ENCODE measurements around the gene MED9. TPM values are rescaled to one million over a fixed set of nuclear protein-coding genes. Genes with fewer than 3 reads are reported as not detected.
"Not testable (repeated sequence)": the region's sequence is repeated elsewhere in the genome, so short reads cannot be mapped to it uniquely, and the experiment has no call there.

MED9 gene, protein sequence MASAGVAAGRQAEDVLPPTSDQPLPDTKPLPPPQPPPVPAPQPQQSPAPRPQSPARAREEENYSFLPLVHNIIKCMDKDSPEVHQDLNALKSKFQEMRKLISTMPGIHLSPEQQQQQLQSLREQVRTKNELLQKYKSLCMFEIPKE
- total RNA-seq = 10 to 100 TPM; 14.6 to 22.6 (median 17.4) TPM

DNA sequence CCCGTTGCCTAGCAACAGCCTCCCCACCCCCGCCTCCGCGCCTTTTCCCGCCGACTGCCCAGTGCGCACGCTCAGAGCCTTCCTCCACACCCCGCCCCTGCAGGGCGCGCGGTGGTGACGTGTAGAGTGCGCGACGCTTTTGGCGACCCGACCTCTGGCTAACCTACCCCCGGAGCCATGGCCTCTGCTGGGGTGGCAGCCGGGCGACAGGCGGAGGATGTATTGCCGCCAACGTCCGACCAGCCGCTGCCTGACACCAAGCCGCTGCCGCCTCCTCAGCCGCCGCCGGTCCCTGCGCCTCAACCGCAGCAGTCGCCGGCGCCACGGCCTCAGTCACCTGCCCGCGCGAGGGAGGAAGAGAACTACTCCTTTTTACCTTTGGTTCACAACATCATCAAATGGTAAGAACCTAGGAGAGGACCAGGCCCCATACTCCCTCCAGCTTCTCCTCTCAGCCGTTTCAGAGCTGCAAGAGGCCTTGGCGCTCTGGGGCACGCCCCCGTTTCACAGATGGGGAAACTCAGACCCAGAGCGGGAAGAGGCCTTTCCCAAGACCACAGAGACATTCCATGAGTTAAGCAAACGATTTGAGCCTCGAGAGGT, at the start of gene MED9:
Gene MED9 (plus strand): TSS at position 136 of the 603 bp plus-strand sequence. CDS start 42 bp downstream, at position 178.
- Histone ChIP-seq H3K4me1 (peaks cover 46% of the 10 kb centered on the region), H3K9me3 (no peaks in the 10 kb centered on the region), H3K27ac (peak within 1 kb of the TSS; percentile 87), H3K4me3 (peak within 1 kb of the TSS; percentile 96), H3K27me3 (no peaks in the 10 kb centered on the region), H3K36me3 (no peaks in the 10 kb centered on the region)
- TF ChIP-seq, protein P1, sequence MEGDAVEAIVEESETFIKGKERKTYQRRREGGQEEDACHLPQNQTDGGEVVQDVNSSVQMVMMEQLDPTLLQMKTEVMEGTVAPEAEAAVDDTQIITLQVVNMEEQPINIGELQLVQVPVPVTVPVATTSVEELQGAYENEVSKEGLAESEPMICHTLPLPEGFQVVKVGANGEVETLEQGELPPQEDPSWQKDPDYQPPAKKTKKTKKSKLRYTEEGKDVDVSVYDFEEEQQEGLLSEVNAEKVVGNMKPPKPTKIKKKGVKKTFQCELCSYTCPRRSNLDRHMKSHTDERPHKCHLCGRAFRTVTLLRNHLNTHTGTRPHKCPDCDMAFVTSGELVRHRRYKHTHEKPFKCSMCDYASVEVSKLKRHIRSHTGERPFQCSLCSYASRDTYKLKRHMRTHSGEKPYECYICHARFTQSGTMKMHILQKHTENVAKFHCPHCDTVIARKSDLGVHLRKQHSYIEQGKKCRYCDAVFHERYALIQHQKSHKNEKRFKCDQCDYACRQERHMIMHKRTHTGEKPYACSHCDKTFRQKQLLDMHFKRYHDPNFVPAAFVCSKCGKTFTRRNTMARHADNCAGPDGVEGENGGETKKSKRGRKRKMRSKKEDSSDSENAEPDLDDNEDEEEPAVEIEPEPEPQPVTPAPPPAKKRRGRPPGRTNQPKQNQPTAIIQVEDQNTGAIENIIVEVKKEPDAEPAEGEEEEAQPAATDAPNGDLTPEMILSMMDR (IDR thresholded peaks at IDR 0.05) = no peak
- TF ChIP-seq EP300 (IDR thresholded peaks at IDR 0.05) (no peak), POLR2AphosphoS5 (IDR thresholded peaks at IDR 0.05) (peak; percentile 8 to 90 (median 84)), POLR2A (IDR thresholded peaks at IDR 0.05) (peak in 1 of 2 donors; percentile 46)
- 0% methylated on average over 28 of the region's 47 CpGs for WGBS
- DNase-seq (ENCODE audit: low spot score in 2 of 2) = peak; percentile 96 to 97

- no peaks in the 10 kb centered on the region for H3K4me1 ChIP-seq
- WGBS = 92% methylated on average over 2 of the region's 2 CpGs
- no peaks in the 10 kb centered on the region for H3K27me3 ChIP-seq
- no peaks in the 10 kb centered on the region for H3K9me3 ChIP-seq
- no peak overlapping the region for H3K27ac ChIP-seq
- no peaks in the 10 kb centered on the region for H3K36me3 ChIP-seq
- no peak overlapping the region for H3K4me3 ChIP-seq
- DNase-seq (ENCODE audit: low spot score in 2 of 2) = no peak
- TF ChIP-seq EP300 (IDR thresholded peaks at IDR 0.05) = no peak
- TF ChIP-seq, protein P1 (IDR thresholded peaks at IDR 0.05) = no peak
- TF ChIP-seq POLR2A (IDR thresholded peaks at IDR 0.05) = no peak
- TF ChIP-seq POLR2AphosphoS5 (IDR thresholded peaks at IDR 0.05) = no peak
These were observed 47.6 kb upstream of the MED9 start for GRCh38 chr17:17429222-17429621.

DNA sequence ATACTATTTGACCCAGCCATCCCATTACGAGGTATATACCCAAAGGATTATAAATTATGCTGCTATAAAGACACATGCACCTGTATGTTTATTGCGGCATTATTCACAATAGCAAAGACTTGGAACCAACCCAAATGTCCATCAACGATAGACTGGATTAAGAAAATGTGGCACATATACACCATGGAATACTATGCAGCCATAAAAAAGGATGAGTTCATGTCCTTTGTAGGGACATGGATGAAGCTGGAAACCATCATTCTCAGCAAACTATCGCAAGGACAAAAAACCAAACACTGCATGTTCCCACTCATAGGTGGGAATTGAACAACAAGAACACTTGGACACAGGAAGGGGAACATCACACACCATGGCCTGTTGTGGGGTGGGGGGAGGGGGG, 45.9 kb upstream of the MED9 start:
- H3K27me3 ChIP-seq; H3K9me3 ChIP-seq; DNase-seq (ENCODE audit: low spot score in 2 of 2); H3K36me3 ChIP-seq; H3K27ac ChIP-seq; H3K4me3 ChIP-seq; H3K4me1 ChIP-seq: not testable (repeated sequence)
- 87% methylated on average over 3 of the region's 4 CpGs for WGBS

DNA sequence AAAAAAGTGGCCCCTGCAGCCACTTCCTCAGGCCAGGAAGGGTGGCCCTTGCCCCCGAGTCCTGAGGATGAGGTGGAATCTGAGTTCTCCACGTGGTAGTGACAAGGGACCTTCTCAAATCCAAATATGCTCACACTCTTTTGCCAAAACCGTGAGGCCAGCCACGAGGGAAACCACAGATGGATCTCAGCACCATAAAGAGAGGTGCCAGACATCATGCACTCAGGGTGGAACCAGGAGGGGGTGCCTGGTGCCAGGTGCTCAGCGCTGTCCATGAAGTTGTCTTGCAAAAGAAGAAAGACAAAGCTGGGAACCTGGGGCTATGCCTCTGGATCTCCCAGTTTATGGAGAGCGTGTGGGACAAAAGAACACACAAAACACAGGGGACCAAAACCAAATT, 45.2 kb upstream of the MED9 start:
- peak in 1 of 2 donors; percentile 46 for DNase-seq (ENCODE audit: low spot score in 2 of 2)
- no peak overlapping the region for H3K27ac ChIP-seq
- no peak for TF ChIP-seq EP300 (IDR thresholded peaks at IDR 0.05)
- no peak for TF ChIP-seq POLR2AphosphoS5 (IDR thresholded peaks at IDR 0.05)
- TF ChIP-seq POLR2A (IDR thresholded peaks at IDR 0.05) = no peak
- TF ChIP-seq, protein P1 (IDR thresholded peaks at IDR 0.05) = no peak
- no peaks in the 10 kb centered on the region for H3K27me3 ChIP-seq
- H3K36me3 ChIP-seq = no peaks in the 10 kb centered on the region
- H3K4me3 ChIP-seq = no peak overlapping the region
- WGBS = 56% methylated on average over 6 of the region's 6 CpGs
- no peaks in the 10 kb centered on the region for H3K9me3 ChIP-seq
- H3K4me1 ChIP-seq = no peaks in the 10 kb centered on the region

GRCh38 chr17:17433000-17433703, 43.6 kb upstream of the MED9 start:
- no peaks in the 10 kb centered on the region for H3K27me3 ChIP-seq
- H3K4me3 ChIP-seq = no peak overlapping the region
- WGBS = 71% methylated on average over 6 of the region's 6 CpGs
- H3K4me1 ChIP-seq = no peaks in the 10 kb centered on the region
- H3K9me3 ChIP-seq = no peaks in the 10 kb centered on the region
- H3K27ac ChIP-seq = no peak overlapping the region
- TF ChIP-seq POLR2A (IDR thresholded peaks at IDR 0.05) (no peak), EP300 (IDR thresholded peaks at IDR 0.05) (no peak), POLR2AphosphoS5 (IDR thresholded peaks at IDR 0.05) (no peak)
- TF ChIP-seq, protein P1 (IDR thresholded peaks at IDR 0.05) = no peak
- no peaks in the 10 kb centered on the region for H3K36me3 ChIP-seq
- DNase-seq (ENCODE audit: low spot score in 2 of 2) = peak in 1 of 2 donors; percentile 32

All from suprapubic skin (tissue), 4 donors.